ENCODE data around the gene CDK5.
"Not testable (repeated sequence)": the region's sequence is repeated elsewhere in the genome, so short reads cannot be mapped to it uniquely, and the experiment has no call there.

The CDK5 gene

DNA sequence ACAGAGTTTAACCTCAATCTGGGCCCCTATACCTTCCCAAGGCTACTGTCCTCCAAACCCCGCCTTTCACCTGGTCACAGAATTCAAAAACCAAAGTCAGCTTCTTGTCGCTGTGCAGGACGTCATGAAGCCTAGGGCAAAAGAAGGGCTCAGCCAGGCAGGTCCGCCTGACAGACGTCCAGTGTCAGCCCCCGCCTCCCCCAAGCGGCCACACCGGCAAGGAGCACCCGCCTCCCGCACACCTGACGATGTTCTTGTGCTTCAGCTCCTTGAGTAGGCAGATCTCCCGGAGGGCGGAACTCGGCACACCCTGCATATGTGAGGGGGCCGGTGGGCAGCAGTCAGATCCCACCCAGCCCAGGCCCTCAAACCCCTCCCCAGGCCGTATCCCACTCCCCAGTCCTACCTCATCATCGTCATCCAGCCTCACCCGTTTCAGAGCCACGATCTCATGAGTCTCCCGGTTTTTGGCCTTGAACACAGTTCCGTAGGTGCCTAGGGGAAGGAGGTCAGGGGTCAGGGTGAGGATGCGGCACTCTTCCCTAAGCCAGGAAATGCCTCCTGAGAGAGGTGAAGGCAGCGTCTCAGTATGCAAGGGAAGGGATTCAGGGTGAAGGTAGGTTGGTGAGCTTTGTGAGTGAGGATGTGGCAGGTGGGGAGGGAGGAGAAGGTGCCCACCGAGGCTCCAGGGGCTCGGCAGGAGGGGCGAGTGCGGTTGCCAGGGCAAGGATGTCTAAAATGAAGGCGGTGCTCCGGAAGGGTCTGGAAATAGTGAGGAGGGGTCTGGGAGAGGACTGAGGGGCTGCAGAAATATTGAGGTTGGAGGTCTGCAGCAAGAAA, 811 bp downstream of the CDK5 start:
- no peak for DNase-seq (ENCODE audit: low read depth in 2 of 2)

- DNase-seq (ENCODE audit: low read depth in 2 of 2): no peak
Observed at GRCh38 chr7:151056283-151056665, 1.4 kb downstream of the CDK5 start.

- no peak for DNase-seq (ENCODE audit: low read depth in 2 of 2)
Observed at GRCh38 chr7:151053751-151054150, 3.9 kb downstream of the CDK5 start.

DNA sequence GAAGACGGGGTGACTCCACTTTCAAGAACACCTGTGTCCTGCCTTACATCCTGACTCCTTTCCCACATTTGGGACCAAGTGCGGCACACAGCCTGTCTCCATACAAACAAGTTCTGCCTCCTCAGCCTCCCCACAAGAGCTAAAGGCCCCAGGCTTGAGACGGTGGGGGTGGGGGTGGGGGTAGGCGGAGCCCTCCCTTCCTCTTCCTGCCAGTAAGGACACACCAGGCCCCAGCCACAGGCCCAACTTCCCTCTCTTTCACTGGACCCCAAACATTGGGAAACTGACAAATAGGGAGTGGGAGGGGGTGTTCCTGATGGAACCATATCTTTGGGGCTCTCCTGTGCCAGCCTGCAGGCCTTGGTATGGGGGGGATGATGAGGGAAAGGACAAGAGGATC, 4.6 kb downstream of the CDK5 start:
- DNase-seq (ENCODE audit: low read depth in 2 of 2): no peak

- DNase-seq (ENCODE audit: low read depth in 2 of 2): no peak
Observed at GRCh38 chr7:151051108-151051507, 6.6 kb downstream of the CDK5 start.

GRCh38 chr7:151048911-151049463, 8.7 kb downstream of the CDK5 start:
- no peak for DNase-seq (ENCODE audit: low read depth in 2 of 2)

DNA sequence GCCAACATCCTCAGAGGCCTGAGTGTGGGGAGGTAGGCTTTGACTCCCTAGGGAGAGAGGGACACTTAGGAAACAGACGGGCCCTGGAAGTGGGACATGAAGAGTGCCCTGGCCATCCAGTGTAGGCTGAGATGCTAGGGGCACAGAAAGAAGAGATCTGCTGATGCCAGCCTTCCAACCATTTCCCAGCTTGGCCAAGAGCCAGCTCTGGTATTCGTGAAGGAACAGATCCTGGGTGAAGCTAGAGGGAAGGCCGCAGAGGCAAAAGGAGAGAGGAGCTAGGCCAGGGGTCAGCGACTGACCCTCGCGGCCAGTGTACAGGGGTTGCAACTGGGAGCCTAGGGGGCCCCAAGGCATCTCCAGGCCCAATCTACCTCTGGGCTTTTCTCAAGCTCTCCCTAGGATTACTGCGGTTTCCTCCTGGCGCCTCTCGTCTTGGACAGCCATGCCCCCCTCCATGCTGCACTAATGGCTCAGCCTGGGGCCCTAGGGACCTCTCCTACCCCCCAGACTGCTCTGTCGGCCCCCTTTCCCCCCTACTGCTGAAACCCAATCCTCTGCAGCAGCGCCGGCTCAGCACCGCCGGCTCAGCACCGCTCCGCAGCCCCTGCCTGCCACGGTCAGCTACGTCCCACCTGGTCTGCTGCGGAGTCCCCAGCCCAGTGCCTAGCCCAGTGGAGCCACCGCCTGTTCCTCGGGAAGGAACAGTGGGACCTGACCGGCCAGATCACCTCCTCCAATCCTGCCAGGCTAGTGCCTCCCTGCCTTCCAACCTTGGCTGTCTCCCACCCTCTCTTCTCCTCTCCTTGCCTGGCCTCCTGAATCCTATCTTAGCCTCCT, 9.5 kb downstream of the CDK5 start, which contains the start of gene ASIC3:
ASIC3 (plus strand) TSS at position 556 of the 840 bp plus-strand sequence. CDS start 355 bp downstream, outside the sequence.
- DNase-seq (ENCODE audit: low read depth in 2 of 2): no peak

DNA sequence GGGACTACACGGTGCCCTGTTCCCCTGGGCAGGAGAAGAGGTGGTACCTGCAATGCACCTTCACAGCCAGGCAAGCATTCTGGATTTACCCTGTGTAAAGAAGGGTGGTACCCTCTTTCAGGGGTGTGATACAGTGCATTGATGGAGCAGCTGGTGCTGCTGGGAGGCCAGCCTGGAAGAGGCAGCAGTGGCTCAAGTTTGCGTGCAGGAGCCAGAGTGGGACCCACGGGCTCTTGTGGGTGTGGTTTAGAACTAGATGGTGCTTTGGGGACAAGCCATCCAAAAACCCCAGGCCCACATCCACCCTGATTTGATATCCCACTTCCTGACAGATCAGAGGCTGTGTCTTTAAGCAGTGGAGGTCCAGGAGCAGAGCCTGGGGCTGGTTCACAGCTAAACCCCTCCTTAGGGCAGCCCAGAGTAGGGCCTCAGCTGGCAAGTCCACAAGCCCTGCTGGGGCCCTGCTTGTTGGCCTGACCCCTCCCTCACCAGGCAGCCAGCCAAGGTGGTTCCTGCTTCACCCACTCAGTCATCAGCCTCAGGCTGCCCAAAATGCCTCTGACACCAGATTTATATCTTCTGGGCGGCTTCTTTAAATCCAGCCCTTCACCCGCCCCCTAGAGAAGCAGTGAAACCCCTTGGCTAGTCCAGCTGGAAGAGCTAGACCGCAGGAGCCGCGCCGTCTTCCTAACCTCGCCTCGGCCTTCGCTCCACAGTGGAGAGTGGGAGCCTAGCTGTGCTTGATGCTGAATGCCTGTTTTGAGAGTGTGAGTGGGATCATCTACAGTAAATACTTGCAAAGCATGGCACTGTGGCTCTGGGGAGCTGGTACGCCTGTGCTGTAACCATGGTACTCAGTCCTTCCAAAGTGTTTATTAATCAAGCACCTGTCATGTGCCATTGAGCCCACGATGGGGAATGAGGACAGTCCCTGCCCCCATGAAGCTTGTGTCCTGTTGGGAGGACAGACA, 10.8 kb downstream of the CDK5 start:
- DNase-seq (ENCODE audit: low read depth in 2 of 2): no peak

DNA sequence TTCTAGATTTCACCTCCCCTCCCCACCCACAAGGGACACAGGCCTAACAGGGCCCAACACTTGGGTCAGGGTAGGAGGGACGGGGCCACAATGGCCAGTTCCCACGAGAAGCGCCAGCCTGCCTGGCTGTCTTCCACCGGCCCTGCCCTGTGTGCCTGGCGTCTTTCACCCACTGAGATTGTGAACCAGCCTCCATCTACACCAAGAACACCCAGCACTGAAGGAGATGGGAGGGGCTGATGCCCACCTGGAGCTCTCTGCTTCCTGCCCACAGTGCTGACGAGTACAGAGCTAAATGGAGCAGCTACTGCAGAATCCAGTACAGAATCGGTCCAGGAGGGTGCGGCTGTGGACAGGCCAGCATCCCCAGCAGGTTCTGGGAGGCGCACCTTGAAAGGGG, 11.7 kb downstream of the CDK5 start:
- no peak for DNase-seq (ENCODE audit: low read depth in 2 of 2)

DNA sequence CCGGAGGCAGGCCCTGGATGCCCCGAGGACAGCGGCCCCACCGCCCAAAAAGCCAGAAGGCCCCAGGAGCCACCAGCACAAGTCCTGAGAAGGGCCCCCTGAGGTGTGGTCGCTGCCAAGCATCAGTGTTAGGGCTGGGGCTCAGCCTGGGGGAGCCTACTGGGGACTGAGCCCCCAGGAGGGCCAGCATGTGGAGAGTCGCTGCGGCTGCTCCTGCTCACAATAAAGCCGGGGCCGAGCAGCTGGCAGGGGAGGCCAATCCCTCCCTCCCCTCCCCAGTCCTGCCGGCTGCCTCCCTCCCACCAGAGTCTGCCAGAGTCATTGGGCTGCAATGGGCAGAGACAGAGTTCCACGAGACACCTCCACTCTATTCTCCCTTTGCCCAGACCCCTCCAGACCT, 12.4 kb downstream of the CDK5 start:
- DNase-seq (ENCODE audit: low read depth in 2 of 2): no peak

DNA sequence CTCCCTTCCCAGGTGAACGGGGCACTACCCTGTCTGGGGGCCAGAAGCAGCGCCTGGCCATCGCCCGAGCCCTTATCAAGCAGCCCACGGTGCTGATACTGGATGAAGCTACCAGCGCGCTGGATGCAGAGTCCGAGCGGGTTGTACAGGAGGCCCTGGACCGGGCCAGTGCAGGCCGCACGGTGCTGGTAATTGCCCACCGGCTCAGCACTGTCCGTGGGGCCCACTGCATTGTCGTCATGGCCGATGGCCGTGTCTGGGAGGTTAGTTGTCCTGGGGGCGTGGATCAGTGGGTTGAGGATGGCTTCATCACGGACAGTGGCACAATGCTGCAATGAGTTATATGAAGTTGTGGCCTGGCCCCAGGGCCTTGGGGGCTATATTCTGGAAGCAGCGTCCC, 13.7 kb downstream of the CDK5 start:
- no peak for DNase-seq (ENCODE audit: low read depth in 2 of 2)

GRCh38 chr7:151043449-151043848, 14.2 kb downstream of the CDK5 start:
- not testable (repeated sequence) for DNase-seq (ENCODE audit: low read depth in 2 of 2)

GRCh38 chr7:151040616-151041375, 16.9 kb downstream of the CDK5 start:
- no peak for DNase-seq (ENCODE audit: low read depth in 2 of 2)

- DNase-seq (ENCODE audit: low read depth in 2 of 2): no peak
Observed at GRCh38 chr7:151039850-151040548, 17.7 kb downstream of the CDK5 start.

- DNase-seq (ENCODE audit: low read depth in 2 of 2): peak in 1 of 2 donors; percentile 25
Observed at GRCh38 chr7:151038951-151039849, 18.5 kb downstream of the CDK5 start.

DNA sequence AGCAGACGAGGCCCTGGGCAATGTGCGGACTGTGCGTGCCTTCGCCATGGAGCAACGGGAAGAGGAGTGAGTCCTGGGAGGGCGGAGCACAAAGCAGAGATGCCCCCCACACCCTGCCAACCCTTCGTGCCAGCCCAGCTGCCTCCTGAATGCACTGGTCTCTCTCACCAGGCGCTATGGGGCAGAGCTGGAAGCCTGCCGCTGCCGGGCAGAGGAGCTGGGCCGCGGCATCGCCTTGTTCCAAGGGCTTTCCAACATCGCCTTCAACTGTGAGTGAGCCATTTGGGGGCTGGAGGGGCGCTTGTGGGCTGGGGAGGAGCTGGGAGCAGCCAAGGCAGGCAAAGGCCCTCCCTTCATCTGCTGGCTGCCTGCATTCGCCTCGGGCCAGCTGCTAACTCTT, 21.8 kb downstream of the CDK5 start:
- DNase-seq (ENCODE audit: low read depth in 2 of 2): no peak

DNA sequence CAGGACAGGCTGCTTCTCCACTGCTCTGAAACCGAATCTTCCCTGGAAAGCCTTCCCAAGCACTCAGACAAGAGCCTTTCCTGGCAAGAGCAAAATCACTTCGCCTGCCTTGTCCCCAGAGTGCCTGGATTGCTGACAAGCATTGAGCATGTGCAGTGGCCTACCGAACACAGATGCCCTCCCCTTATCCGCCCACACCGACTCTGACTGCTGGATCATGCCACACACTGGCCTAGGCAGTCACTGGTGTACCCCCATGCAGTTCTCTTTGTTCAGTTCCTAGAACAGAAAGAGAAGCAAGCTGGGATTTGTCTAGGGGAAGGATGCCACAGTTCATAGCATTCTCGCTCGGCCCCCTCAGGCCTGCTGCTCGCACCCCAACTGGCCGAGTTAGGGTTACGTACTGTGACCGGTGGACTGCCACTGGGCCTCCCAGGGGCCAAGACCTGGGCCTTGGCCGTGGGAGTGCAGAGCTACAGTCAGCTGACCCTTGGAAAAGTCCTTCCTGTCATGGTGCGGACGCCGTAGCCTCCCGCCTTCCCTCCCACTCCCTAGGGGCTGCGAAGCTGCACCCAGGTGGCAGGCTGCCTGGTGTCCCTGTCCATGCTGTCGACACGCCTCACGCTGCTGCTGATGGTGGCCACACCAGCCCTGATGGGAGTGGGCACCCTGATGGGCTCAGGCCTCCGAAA, 22.5 kb downstream of the CDK5 start:
- no peak for DNase-seq (ENCODE audit: low read depth in 2 of 2)

DNA sequence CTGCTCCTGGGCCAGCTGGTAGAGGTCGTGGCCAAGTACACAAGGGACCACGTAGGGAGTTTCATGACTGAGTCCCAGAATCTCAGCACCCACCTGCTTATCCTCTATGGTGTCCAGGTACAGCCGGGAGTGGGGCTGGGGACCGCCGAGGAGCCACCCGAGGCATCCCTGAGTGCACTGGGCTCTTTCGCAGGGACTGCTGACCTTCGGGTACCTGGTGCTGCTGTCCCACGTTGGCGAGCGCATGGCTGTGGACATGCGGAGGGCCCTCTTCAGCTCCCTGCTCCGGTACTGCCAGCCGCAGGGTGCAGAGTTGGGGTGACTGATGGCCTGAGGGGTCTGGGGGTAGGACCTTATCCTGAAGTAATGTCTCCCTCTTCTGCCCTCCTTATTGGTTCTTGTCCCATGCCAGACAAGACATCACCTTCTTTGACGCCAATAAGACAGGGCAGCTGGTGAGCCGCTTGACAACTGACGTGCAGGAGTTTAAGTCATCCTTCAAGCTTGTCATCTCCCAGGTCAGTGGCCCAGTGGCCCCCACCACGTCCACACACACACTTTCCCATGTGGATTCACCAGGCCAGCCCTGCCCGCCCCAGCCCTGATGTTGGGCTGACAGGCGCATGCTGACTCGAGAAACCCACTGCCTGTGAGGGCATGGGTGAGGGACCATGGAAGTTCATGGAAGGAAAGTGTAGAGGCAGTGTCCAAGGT, 23.2 kb downstream of the CDK5 start:
- DNase-seq (ENCODE audit: low read depth in 2 of 2): no peak
